Measurements from ENCODE around the gene WIPF2. TPM values are rescaled to one million over a fixed set of nuclear protein-coding genes. Genes with fewer than 3 reads are reported as not detected.

The WIPF2 gene
- total RNA-seq, 1 experiment from 2014 or later: 30.4 TPM

- Histone ChIP-seq H3K27me3 (ENCODE audit: insufficient read depth, low read length) (no peaks in the 10 kb centered on the region), H3K9me3 (ENCODE audit: control insufficient read depth in 1 of 2, insufficient read depth in 1 of 2, low read depth in 1 of 2, low read length in 2 of 2) (no peaks in the 10 kb centered on the region), H3K79me2 (ENCODE audit: insufficient read depth, low read length) (peaks cover 19% of the 10 kb centered on the region), H4K20me1 (ENCODE audit: insufficient read depth) (peaks cover 11% of the 10 kb centered on the region; the same call in 1 of the 2 replicates), H2AFZ (ENCODE audit: low read depth, low read length, poor library complexity, severe bottlenecking) (no peak overlapping the region), H3K27ac (ENCODE audit: low read depth, low read length) (no peak overlapping the region), H3K36me3 (ENCODE audit: control insufficient read depth in 1 of 2, insufficient read depth in 2 of 2, low read length in 2 of 2) (peaks cover 5 to 19% of the 10 kb centered on the region in 2 experiments; a peak in 3 of 4 replicates), H3K9me2 (ENCODE audit: insufficient read depth) (no peaks in the 10 kb centered on the region), H3K4me2 (ENCODE audit: low read length) (no peak overlapping the region), H3K4me3 (replicated peaks in 1 of 2; ENCODE audit: low read depth in 1 of 2, low read length in 2 of 2) (no peak overlapping the region), H3K4me1 (ENCODE audit: control insufficient read depth in 1 of 2, insufficient read depth in 2 of 2, low read length in 2 of 2) (peaks cover 48 to 61% of the 10 kb centered on the region in 2 experiments), H3K9ac (ENCODE audit: low read length) (no peak overlapping the region)
- ATAC-seq (no peak), DNase-seq (ENCODE audit: low read depth, low spot score) (no peak)
- ChIA-PET RAD21 (ENCODE audit: low non-redundant PET in 1 of 2, low total read pairs in 2 of 2, uncharacterized antibody in 2 of 2, unreplicated experiment in 2 of 2) (interaction anchor here in 1 of 2 experiments (1.1 kb wide), 1 partner anchor 48 kb away, joined by 4 read pairs; no protein-coding TSS in a partner anchor), CTCF (interaction anchor here (3.0 to 10.5 kb wide), 2 partner anchors 10 to 46 kb away, joined by 19 to 107 read pairs; no protein-coding TSS in a partner anchor), POLR2A (interaction anchor here (0.6 to 0.8 kb wide), 3 partner anchors 10 to 352 kb away, joined by 3 to 5 read pairs (median 3); no protein-coding TSS in a partner anchor)
- BruUV-seq (replicated peaks): no TSS peak
- intact Hi-C loops (cut with micrococcal nuclease): no loop called here
- TF ChIP-seq SIN3A (IDR thresholded peaks at IDR 0.05; ENCODE audit: low read depth): no peak
- TF ChIP-seq RAD21 (IDR thresholded peaks at IDR 0.05; ENCODE audit: low read depth): no peak
- no peak for TF ChIP-seq FOSL1 (IDR thresholded peaks at IDR 0.05; ENCODE audit: low read depth)
- TF ChIP-seq TCF7L2 (IDR thresholded peaks at IDR 0.05; ENCODE audit: borderline replicate concordance, extremely low read depth, insufficient read depth, insufficient read length): no peak
- no peak for TF ChIP-seq SRF (IDR thresholded peaks at IDR 0.05; ENCODE audit: low read depth)
- no peak for TF ChIP-seq ZBTB33 (IDR thresholded peaks at IDR 0.05; ENCODE audit: extremely low read depth, insufficient replicate concordance, low read length)
- no peak for TF ChIP-seq CTCF (IDR thresholded peaks at IDR 0.05 in 2 of 3, conservative IDR thresholded peaks at IDR 0.05 in 1 of 3; ENCODE audit: borderline replicate concordance in 1 of 3, insufficient read depth in 1 of 3, low read depth in 2 of 3, low read length in 2 of 3)
Observed at GRCh38 chr17:40307001-40307730, 88.1 kb downstream of the WIPF2 start.

All from HCT116 (cell line).